Activated naive CD4-positive, alpha-beta T cell (primary cell): ENCODE data around the gene COX14.
"Not testable (repeated sequence)": the region's sequence is repeated elsewhere in the genome, so short reads cannot be mapped to it uniquely, and the experiment has no call there.

Experiments
- DNase-seq, 4 experiments: peaks; one replicate each; lab custom pipeline; 2025; lab: John Stamatoyannopoulos, UW

The COX14 gene

GRCh38 chr12:50107416-50108268 lies 4.4 kb upstream of the COX14 start:
- no peak for DNase-seq

DNA sequence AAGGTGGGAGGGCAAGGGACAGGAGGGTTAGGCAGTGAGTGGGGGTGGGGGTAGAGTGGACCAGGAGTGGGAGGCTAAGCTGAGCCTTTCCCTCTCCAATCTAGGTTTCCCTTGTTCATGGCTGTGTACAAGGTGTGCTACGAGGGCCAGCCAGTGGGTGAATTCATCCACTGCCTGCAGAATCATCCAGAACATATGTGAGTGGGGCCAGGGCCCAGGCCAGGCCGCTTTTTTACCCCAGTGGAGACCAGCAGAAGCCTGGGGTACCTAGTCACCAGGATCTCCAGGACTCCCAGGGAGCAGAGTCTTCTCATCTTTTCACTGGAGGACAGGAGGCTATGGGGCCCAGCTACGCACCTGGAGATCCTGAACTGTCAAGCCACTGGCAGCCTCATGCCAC lies 2.7 kb upstream of the COX14 start:
- DNase-seq, result no peak

DNA sequence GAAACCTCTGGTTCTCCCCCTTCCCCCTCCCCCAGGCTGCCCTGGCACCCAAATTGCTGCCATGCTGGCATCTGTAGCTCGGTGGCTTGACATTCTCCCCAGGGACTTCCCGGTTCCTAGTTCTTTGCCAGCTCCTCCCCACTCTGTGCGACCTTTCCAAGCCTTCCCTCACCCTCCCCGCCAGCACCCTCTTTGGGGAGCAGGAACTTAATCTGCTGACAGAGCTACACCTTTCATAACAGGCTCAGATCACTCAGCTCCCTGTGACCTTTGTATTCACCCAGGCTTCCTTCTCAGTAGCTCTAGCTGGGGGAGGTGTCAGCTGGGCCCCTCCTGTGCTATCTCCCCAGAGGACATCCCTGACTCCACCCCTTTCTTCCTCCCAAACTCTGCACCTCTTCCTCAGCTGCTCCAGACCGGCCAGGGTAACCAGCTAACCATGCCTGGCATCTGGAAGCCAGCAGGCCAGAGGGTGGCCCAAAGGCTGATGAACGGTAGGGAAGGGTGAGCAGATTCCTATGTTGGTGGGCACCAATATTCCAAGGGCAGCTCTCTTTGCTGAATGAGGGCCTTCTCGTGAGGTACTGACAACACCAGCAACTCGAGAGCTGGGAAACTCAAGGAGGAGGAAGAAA lies 1.8 kb upstream of the COX14 start:
- no peak for DNase-seq

- no peak for DNase-seq
Observed at GRCh38 chr12:50110762-50111351, 1.2 kb upstream of the COX14 start.

- no peak for DNase-seq
Observed at GRCh38 chr12:50111395-50111692, 692 bp upstream of the COX14 start.

GRCh38 chr12:50112456-50113218 lies 601 bp downstream of the COX14 start:
- no peak for DNase-seq

DNA sequence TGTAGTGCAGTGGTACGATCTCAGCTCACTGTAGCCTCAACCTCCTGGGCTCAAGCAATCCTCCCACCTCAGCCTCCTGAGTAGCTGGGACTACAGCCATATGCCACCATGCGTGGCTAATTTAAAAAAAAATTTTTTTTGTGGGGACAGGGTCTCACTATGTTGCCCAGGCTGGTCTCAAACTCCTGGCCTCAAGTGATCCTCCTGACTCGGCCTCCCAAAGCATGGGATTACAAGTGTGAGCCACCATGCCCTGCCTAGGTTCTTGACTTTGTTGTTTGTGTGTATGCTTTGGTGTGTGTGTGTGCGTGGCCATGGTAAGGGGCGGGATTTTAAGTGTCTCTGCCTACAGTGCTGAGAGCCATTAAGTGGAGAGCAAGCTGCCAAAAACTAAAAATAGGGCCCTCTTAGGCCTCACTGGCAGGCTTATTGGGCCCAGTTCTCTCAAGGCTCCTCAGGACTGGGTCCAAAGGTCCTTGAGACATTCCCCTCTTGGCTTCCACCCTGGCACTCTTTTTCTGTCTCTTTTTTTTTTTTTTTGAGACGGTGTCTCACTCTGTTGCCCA lies 5.1 kb downstream of the COX14 start:
- DNase-seq, result no peak

DNA sequence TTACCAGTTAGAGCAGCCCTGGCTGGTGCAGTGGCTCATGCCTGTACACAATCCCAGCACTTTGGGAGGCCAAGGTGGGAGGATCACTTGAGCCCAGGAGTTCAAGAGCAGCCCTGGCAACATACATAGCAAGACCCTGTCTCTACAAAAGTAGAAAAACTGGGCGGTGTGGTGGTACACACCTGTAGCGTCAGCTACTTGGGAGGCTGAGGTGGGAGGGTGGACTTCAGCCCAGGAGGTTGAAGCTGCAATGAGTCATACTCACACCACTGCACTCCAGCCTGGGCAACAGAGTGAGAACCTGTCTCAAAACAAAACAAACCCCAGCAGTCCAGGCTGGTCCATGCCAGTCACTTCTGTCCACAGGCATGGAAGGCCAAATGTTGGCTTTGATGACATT lies 7.4 kb downstream of the COX14 start:
- no peak for DNase-seq

GRCh38 chr12:50120521-50120920 lies 8.5 kb downstream of the COX14 start:
- no peak for DNase-seq

DNA sequence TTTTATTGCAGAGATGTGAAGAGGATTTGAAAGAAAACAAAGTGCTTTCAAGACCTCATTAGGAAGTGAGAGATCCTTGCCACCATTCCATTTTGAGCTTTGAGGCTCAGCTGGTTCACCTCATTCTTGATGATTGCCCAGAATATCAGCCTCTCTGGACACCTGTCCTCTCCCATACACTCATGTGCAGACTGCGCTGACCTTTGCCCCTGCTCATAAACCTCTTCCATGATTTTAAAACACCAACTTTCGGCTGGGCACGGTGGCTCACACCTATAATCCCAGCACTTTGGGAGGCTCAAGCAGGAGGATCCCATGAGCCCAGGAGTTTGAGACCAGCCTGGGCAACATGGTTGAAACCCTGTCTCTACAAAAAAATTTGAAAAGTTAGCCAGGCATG lies 8.9 kb downstream of the COX14 start:
- DNase-seq, result no peak

DNA sequence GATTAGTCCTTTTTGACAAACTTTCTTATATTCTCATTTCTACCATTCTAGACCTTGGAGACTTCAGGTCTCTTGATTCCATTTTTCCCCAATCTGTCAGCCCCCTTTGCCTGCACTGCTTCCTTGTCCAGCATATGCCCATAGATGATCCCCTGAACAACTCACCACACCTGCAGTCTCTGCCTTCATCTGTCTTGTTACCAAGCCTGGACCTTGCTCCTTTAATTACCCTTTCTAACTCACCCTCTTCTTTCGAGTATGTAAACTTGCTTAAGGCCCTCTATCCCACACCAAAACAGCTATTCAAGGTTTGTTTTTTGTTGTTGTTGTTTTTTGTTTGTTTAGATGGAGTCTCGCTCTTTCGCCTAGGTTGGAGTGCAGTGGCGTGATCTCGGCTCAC lies 9.6 kb downstream of the COX14 start:
- DNase-seq, result no peak

DNA sequence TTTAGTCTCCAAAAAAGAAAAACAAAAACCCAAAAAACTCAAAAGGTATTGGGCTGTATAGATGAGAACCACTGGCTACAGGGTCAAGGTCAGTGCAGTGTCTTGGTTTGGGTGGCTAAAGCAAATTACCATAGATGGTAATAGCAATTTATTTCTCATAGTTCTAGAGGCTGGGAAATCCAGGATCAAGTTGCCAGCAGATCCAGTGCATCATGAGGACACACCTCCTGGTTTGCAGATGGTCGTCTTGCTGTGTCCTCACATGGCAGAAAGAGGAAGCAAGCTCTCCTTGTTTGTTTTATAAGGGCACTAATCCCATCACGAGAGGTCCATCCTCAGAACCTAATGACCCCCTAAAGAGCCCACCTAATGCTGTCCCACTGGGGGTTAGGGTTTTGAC lies 11.2 kb downstream of the COX14 start:
- DNase-seq, result no peak

DNA sequence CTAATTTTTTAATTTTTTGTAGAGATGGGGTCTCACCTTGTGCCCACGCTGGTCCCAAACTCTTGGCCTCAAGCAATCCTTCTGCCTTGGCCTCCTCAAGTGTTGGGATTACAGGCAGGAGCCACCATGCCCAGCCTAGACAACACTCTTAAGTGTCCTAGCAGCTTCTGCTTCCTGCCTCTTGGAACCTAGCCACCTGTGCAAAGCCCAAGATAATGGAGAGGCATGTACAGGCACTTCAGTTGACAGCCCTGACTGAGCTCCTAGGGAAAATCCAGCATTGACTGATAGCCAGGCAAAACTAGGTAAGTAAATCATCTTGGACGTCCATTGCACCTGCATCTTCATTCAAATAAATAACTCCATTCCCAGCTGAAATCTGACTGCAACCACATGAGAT lies 15.5 kb downstream of the COX14 start:
- DNase-seq, result no peak

GRCh38 chr12:50129290-50129689 lies 17.3 kb downstream of the COX14 start:
- no peak for DNase-seq

DNA sequence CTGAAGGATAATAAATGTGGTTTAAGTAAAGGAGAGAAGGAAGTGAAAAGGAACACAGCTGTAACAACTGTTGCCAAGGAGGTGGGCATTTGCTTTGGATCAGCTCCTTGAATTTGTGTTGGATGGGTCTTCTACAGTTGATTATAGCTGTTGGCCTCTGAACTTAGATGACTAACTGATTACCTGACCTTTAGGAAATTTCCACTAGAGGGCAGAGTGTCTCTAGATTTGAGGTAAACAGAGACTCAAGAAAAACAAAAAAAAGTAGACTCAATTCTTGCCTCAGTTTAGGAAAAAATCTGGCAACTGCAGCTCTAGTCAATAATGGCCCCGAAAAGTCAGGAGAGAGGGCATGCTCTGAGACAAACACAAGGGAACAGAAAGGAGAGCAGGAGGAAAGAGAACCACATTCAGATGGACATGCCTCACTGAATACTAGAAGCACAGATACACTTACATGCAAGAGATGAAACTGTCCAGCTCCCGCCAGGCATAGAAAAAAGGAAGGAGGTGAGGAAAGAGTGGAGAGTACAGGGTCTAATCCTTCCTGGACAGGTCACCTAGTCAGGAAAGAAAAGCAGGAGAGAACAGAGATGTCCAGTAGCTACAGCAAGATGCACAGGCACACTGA lies 20.6 kb downstream of the COX14 start:
- DNase-seq, result no peak

GRCh38 chr12:50142993-50143392 lies 31.0 kb downstream of the COX14 start:
- DNase-seq, result no peak

DNA sequence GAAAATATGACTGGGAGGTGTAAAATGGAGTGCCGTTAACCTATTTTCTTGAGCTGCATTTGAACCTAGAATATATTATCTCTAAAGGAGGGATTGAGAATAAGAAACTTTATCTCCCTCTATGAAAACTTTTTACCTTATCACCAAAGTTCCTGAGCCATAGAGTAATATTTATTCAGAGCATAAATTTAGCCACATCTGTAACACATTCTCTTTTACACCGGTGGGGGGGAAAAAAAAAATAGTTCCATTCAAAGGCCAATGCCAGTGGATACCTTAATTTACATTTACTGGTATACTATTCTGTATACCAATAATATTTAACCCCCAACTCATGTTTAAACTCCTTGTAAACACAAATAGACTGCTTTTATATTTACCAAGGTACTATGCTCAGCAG lies 33.4 kb downstream of the COX14 start:
- no peak for DNase-seq

DNA sequence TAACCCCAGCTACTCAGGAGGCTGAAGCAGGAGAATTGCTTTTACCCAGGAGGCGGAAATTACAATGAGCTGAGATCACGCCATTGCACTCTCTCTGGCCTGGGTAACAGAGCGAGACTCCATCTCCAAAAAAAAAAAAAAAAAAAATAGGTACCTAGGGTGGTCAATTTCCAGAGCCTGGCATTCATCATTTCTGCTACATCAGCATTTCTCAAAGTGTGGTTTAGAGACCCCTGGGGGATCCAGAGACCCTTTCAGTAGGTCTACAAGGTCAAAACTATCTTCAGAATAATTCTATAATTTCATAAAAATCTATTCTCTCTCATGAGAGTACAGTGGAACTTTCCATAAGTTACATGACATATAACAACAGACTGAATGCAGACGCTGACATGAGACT lies 35.2 kb downstream of the COX14 start:
- DNase-seq, result no peak

GRCh38 chr12:50148011-50148410 lies 36.0 kb downstream of the COX14 start:
- not testable (repeated sequence) for DNase-seq

DNA sequence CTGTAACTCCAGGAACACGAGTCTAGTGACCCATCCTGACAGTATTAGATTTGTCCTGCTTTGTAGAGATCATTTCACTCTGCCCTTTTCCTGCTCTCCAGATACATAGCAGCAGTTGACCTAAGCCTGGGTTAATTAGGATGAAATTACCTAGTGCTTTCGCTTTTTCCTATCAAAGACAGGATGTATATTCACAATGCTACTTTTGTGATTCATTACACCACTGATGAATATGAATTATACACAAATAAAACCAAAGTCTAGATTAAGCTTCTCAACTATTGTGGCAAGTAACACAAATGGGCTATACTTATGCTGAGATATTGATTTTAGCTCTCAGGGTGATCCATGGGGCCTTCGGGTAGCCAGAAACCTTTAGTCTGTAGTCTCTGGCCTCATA lies 37.3 kb downstream of the COX14 start:
- no peak for DNase-seq

DNA sequence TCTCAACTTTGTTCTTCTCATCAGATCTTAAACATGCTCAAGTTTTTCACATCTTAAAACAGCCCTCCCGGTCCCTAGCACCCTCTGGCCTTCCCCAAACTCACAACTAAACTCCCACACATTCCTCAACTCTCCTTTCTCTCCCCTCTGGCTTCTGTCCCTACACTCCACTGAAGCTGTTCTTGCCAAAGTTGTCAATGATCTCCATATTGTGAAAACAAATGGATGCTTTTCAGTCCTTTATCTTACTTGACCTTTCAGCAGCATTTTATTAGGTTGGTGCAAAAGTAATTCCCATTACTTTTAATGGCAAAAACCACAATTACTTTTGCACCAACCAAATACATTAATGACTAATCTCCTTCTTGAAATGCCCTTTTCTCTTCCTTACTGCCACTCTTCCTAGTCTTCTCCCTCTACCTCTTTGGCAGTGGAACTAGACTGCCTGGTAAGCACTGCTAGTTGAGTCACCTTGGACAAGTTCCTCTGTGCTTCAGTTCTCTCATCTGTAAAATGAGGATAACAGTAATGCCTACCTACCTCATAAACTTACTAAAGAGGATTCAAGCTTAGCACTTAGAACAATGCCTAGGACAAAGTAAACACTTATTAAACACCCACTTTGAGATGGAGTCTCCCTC lies 39.1 kb downstream of the COX14 start:
- DNase-seq, result no peak
